NCI-H2107 (cell line): ENCODE data around the gene GABBR2.
"Not testable (repeated sequence)": the region's sequence is repeated elsewhere in the genome, so short reads cannot be mapped to it uniquely, and the experiment has no call there.

Source experiments
- DNase-seq: peaks from one replicate; lab custom pipeline; 2025; lab: John Stamatoyannopoulos, UW

The GABBR2 gene

GRCh38 chr9:98596486-98596885 lies 112.2 kb downstream of the GABBR2 start:
- no peak for DNase-seq

DNA sequence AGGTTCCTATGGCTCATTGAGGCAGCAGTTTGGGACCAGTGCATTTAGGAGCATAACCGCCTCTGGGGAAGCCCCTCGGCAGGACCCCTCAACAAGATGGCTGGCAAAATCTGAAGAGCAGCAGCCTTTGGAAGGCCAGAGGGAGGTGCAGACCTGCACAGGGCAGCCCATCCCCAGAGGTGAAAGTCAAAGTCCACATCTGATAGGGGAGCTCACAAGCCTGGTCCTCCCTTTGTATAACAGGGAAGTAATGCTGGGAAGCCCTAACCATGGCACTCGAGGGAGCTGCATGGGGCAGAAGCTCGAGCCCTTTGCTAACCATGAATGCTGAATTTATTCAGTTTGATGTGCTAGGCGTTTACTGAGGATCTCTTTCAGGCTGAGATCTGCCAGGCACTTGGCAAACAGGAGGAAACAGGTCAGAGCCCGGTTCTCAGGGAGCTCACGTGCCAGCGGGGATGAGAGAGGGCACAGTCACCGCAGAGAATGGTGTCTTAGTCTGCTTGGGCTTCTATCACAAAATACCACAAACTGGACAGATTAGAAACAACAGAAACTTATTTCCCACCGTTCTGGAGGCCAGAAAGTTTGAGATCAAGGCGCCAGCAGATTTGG lies 114.1 kb downstream of the GABBR2 start:
- no peak for DNase-seq

GRCh38 chr9:98593354-98594253 lies 115.1 kb downstream of the GABBR2 start:
- no peak for DNase-seq

GRCh38 chr9:98591696-98592095 lies 117.0 kb downstream of the GABBR2 start:
- DNase-seq = no peak

- no peak for DNase-seq
Measured at GRCh38 chr9:98590101-98590500, 118.6 kb downstream of the GABBR2 start.

GRCh38 chr9:98589102-98589501 lies 119.6 kb downstream of the GABBR2 start:
- no peak for DNase-seq

DNA sequence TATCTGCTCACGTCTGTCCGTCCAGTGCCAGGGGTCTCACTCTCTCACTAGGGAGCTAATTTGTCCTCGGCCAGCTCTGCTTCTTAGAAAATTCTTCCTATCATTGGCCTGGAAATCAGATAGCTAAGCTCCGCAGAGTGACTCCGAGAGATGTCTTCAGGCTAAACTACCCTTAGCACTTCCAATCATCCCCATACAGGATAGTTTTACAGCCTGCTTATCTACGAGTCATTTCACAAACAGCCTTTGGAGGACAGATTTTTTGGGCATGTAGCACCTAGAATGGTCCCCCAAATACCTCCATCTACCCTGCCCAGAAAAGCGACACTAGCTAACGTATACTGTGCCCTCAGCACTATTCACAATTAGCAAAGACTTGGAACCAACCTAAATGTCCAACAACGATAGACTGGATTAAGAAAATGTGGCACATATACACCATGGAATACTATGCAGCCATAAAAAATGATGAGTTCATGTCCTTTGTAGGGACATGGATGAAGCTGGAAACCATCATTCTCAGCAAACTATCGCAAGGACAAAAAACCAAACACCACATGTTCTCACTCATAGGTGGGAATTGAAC lies 123.8 kb downstream of the GABBR2 start:
- DNase-seq = not testable (repeated sequence)

- DNase-seq = no peak
Measured at GRCh38 chr9:98584059-98584458, 124.7 kb downstream of the GABBR2 start.

- DNase-seq = no peak
Measured at GRCh38 chr9:98583417-98583816, 125.3 kb downstream of the GABBR2 start.

DNA sequence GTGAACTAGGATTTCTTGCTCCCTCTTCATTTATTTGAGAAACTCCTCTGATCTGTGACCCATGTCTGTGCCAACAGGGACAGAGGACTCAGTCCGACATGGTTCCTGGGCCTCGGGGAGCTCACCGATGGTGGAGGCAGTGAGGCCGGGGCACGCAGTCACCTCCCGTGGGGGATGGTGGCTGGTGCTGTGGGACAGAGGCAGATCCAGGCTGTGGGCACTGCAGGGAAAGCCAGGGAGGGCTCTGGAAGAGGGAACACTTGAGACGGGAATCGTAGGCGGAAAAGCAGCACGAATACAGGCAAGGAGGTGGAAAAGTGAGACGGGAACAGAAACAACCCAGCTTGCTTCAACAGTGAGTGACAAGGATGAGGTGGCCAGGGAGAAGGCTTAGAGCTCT lies 127.8 kb downstream of the GABBR2 start:
- no peak for DNase-seq

- no peak for DNase-seq
Measured at GRCh38 chr9:98579700-98580099, 129.0 kb downstream of the GABBR2 start.

DNA sequence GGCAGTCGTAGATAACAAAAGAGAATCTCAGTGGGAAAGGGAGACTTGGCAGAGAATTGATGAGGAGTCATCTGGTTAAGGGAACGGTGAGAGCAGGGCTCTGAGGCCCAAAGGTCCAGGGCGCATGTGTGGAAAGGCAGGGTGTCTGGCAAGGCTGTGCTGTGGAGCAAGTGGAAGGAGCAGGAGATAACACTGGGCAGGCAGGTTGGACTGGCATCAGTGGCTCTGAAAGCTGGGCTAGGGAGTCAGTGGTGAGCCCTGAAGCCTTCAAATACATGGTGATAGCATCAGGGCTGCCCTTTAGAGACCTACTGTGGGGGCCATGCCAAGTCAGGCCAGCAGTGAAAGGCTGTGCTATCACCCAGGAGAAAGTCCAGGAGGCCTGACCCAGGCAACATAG lies 131.3 kb downstream of the GABBR2 start:
- DNase-seq = no peak

DNA sequence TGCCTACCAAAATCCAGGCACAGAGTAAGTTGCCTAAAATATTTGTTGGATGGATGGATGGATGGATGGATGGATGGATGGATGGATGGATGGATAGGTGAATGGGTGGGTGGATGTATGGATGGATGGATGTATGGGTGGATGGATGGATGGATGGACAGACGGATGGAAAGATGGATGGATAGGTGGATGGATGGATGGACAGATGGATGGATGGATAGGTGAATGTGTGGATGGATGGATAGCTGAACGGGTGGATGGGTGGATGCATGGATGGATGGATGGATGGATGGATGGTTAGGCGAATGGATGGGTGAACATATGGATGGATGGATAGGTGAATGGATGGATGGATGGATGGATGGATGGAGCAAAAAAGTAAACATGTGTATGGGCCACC lies 131.9 kb downstream of the GABBR2 start:
- DNase-seq = no peak

DNA sequence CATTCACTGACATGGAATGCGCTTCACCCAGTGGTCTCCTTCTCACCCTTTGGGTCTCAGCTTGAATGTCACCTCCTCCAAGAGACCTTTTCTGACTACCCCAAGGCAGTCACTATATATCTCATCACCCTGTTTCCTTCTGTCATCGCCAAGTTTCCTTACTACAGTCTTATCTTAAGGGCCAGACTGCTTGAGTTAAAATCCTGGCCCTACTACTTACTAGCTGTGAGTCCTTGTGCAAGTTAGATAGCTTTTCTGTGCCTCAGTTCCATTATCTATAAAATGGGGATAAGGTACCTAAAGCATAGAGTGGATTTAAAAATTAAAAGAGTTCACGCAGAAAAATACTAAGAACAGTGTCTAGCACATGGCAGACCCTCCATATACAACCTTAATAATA lies 132.4 kb downstream of the GABBR2 start:
- DNase-seq = no peak

- no peak for DNase-seq
Measured at GRCh38 chr9:98575379-98576346, 133.1 kb downstream of the GABBR2 start.

GRCh38 chr9:98573749-98574278 lies 134.9 kb downstream of the GABBR2 start:
- no peak for DNase-seq

DNA sequence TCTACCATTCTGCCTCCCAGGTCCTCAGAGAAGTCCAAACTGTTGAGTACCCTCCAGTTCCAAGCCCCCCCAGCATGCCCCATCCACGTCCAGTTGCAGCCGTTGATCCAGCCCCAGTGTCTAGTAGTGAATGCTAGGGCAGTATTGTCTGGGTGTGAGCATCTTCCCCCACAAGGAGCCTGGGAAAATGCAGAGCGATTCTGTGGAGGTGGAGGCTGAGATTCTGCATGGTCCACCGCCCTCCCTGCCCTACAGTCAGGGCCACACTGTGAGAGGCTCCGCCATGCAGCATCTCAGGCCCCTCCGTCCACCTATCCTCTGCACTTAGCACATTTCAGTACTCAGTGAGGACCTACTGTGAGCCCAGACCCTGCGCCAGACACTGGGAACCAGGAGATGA lies 135.9 kb downstream of the GABBR2 start:
- no peak for DNase-seq

- no peak for DNase-seq
Measured at GRCh38 chr9:98572054-98572627, 136.6 kb downstream of the GABBR2 start.

DNA sequence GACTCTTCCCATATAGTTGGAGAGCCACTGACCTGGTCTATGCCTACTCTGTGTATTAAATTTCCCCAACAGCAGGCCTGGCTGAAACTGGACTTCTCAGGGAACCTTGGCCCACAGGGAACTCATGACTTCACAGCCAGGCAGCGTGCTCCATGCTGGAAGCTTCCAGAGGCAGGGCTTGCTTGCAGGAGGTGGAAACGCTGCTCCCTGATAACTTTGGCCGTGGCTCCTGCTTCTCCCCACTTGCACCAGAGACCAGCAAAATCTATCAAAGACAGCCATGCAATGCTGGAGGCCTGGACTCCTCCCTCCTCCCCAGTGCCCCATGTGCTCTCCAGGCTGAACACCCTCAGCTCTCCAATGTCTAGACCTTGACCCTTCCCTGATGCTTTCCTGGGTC lies 137.1 kb downstream of the GABBR2 start:
- DNase-seq = no peak

GRCh38 chr9:98570663-98571440 lies 137.9 kb downstream of the GABBR2 start:
- no peak for DNase-seq

DNA sequence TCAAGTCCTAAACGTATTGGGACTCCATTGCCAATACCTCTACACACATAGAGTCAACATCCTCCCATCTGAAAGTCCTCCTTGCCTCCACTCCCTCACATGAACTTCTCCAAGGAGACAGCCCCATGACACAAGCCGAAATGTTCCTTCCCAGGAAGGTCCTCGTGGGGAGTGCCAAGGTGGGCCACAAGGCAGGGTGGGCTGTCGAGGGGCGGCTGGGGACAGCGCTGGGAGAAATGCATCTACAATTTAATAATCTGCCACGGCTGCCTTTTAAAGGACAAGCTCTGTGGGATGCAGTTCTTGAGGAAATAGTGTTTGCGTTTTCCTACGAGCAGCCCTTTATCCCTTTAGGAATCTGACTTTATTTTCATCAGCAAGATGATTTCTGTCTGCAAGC lies 138.7 kb downstream of the GABBR2 start:
- DNase-seq = no peak
